PC-3 (cell line): ENCODE data around the gene CALR3.

Source experiments
- EZH2 ChIP-seq: fragments of 300-600 bp; sonication (generic); IDR thresholded peaks from one replicate; pipeline ENCODE4 v1.6.1; 2017; ENCODE audit warnings: antibody characterized with exemption, mild to moderate bottlenecking, low read length; ENCODE audit not compliant: unreplicated experiment
- TF ChIP-seq, protein P1 (sequence below): fragments of 300-600 bp; sonication (generic); conservative IDR thresholded peaks from 2 replicates; pipeline ENCODE4 v1.5.1; 2017; ENCODE audit warnings: antibody characterized with exemption, low read depth, mild to moderate bottlenecking, low read length

DNA sequence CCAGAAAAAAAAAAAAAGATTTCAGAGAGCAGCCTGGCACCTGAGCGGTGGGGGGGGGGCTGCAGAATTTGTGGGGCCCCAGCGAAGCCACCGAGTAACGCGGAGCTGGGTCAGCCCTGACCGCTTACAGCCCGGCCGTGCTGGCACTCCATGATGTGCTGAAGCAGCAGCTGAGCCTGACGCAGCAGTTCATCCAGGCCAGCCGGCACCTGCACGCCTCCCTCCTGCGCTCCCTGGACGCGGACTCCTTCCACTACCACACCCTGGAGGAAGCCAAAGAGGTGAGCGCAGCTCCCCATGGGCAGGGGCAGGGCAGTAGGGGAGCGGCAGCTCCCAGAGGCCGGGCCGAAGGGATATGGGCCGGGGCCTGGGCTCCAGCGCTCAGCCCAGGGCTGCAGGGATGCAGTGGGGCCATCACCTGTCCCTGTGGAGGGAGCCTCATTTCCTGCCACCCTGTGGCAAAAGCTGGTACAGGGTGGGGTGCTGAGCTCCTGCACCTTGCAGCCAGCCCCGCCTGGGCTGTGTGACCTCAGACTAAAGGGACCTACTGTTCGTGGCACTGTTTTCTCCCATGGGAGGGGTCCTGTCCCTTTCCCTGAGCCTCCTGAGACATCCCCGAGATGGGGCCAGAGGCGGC, 18.5 kb upstream of the CALR3 start:
- TF ChIP-seq, protein P1, sequence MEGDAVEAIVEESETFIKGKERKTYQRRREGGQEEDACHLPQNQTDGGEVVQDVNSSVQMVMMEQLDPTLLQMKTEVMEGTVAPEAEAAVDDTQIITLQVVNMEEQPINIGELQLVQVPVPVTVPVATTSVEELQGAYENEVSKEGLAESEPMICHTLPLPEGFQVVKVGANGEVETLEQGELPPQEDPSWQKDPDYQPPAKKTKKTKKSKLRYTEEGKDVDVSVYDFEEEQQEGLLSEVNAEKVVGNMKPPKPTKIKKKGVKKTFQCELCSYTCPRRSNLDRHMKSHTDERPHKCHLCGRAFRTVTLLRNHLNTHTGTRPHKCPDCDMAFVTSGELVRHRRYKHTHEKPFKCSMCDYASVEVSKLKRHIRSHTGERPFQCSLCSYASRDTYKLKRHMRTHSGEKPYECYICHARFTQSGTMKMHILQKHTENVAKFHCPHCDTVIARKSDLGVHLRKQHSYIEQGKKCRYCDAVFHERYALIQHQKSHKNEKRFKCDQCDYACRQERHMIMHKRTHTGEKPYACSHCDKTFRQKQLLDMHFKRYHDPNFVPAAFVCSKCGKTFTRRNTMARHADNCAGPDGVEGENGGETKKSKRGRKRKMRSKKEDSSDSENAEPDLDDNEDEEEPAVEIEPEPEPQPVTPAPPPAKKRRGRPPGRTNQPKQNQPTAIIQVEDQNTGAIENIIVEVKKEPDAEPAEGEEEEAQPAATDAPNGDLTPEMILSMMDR = peak; percentile 26
- no peak for TF ChIP-seq EZH2
